Vagina (tissue), 2 donors: Measurements from ENCODE around the gene ZMIZ1.

Source experiments
- POLR2A ChIP-seq, 2 donors: fragments of 450-650 bp; IDR thresholded peaks; one replicate each; pipeline ENCODE4 v1.6.1; 2017; ENCODE audit warnings: antibody characterized with exemption in 2 of 2, mild to moderate bottlenecking in 2 of 2, moderate library complexity in 2 of 2
- POLR2AphosphoS5 ChIP-seq, 2 donors: sonication (generic); formaldehyde crosslinking; IDR thresholded peaks; one replicate each; pipeline ENCODE4 v1.9.0; 2017; ENCODE audit warnings: antibody characterized with exemption in 2 of 2, mild to moderate bottlenecking in 2 of 2, low read depth in 1 of 2; ENCODE audit not compliant: insufficient read depth in 1 of 2
- TF ChIP-seq, protein P1 (sequence below), 3 experiments: fragments of 450-650 bp in 2 of 3; fragments of 200-600 bp in 1 of 3; sonication (generic) in 1 of 3; IDR thresholded peaks; one replicate each; pipeline ENCODE4 v1.5.1; 2017 to 2019; ENCODE audit warnings: antibody characterized with exemption in 3 of 3, mild to moderate bottlenecking in 2 of 3, moderate library complexity in 2 of 3

DNA sequence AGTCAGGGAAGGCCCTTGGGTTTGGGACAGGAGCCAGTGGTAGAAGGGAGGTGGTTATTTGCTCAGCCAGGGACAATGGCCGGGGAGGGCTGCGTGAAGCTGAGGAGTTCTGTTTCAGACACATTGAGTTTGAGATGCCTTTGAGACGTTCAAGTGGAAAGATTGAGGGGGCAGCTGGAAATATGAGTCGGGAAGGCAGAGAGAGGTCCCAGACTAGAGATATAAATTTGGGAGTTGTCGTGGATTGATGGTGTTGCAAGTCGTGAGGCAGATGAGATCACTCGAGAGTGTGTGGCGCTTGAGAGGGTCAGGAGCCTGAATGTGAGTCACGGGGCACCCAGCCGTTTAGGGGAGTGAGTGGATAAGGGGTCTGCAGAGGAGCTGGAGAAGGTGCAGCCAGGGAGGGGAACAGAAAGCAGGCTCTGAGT lies 73.3 kb downstream of the ZMIZ1 start:
- no peak for TF ChIP-seq POLR2A (IDR thresholded peaks at IDR 0.05)
- TF ChIP-seq, protein P1, sequence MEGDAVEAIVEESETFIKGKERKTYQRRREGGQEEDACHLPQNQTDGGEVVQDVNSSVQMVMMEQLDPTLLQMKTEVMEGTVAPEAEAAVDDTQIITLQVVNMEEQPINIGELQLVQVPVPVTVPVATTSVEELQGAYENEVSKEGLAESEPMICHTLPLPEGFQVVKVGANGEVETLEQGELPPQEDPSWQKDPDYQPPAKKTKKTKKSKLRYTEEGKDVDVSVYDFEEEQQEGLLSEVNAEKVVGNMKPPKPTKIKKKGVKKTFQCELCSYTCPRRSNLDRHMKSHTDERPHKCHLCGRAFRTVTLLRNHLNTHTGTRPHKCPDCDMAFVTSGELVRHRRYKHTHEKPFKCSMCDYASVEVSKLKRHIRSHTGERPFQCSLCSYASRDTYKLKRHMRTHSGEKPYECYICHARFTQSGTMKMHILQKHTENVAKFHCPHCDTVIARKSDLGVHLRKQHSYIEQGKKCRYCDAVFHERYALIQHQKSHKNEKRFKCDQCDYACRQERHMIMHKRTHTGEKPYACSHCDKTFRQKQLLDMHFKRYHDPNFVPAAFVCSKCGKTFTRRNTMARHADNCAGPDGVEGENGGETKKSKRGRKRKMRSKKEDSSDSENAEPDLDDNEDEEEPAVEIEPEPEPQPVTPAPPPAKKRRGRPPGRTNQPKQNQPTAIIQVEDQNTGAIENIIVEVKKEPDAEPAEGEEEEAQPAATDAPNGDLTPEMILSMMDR (IDR thresholded peaks at IDR 0.05): no peak
- TF ChIP-seq POLR2AphosphoS5 (IDR thresholded peaks at IDR 0.05; ENCODE audit: insufficient read depth in 1 of 2, low read depth in 1 of 2): peak in 1 of 2 donors; percentile 44
